NCI-H1092 (cell line): ENCODE measurements around the gene PTGES3L.
"Not testable (repeated sequence)": the region's sequence is repeated elsewhere in the genome, so short reads cannot be mapped to it uniquely, and the experiment has no call there.

ENCODE experiments used
- DNase-seq: peaks from one replicate; lab custom pipeline; 2025; lab: John Stamatoyannopoulos, UW

PTGES3L gene

GRCh38 chr17:43014020-43014648 is 34.3 kb upstream of the PTGES3L start:
- no peak for DNase-seq

DNA sequence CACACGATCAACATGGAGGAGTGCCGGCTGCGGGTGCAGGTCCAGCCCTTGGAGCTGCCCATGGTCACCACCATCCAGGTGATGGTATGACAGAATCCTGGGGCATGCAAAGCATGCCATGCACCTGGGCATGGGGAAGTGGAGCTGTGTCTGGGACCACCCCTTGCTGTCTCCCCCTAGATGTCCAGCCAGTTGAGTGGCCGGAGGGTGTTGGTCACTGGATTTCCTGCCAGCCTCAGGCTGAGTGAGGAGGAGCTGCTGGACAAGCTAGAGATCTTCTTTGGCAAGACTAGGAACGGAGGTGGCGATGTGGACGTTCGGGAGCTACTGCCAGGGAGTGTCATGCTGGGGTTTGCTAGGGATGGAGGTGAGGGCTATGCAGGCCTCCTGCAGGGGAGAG is 33.4 kb upstream of the PTGES3L start:
- no peak for DNase-seq

- DNase-seq, result no peak
Measured at GRCh38 chr17:43011728-43012472, 32.0 kb upstream of the PTGES3L start.

- no peak for DNase-seq
Measured at GRCh38 chr17:43010667-43011308, 30.9 kb upstream of the PTGES3L start.

- DNase-seq, result no peak
Measured at GRCh38 chr17:43006639-43007551, 27.0 kb upstream of the PTGES3L start, which contains the start of gene IFI35. Gene IFI35 (plus strand): TSS chr17:43006784. CDS start chr17:43006948, 164 bp downstream.

- no peak for DNase-seq
Measured at GRCh38 chr17:43003542-43004172, 23.8 kb upstream of the PTGES3L start.

GRCh38 chr17:43000894-43001293 is 21.0 kb upstream of the PTGES3L start:
- DNase-seq, result not testable (repeated sequence)

- DNase-seq, result no peak
Measured at GRCh38 chr17:42999003-42999525, 19.2 kb upstream of the PTGES3L start.

DNA sequence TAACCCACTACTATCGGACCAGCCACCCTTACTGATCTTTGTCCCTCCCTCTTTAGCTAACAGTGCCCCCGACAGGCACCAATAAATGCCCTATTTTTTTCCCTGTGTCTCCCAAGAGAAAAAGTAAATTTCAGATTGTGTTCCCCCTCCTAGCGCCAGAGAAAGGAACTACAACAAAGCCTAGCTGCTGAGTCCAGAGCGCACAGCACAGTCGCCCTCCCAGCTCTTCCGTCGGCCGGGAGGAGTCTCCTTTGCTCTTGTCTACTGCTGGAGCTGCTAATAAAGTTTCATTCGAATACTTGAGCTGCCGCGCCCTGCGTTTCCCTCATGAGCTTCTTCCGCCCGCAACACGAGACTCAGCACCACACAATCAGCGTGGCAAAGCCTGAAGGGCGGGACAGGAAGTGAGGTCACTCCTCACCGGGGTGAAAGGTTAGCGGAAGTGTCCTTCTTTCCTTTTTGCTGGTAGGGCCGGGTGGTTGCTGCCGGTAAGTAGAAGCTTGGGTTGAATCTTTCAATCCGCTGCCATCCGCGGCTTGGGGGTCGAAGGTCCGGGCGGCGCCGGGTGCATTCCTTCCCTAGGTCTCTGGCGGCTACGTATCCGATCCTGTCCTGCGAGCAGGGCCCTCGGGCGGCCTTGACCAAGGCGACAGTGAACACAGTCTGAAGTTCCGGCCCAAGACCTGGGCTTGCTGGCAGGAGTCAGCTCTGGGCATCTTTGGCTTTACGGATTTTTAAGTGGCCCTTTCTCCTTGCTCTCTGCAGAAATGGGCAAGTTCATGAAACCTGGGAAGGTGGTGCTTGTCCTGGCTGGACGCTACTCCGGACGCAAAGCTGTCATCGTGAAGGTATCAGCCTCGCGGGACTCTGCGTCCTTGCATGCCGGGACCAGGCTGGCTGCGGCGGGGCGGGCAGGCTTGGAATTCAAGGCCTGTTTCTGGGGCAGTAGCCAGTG is 18.4 kb upstream of the PTGES3L start, which contains the start of gene RPL27:
Gene RPL27, plus strand, starts transcription at position 436 of the 955 bp plus-strand sequence. Its CDS starts 332 bp downstream, at position 768.
- DNase-seq, result peak; percentile 99

DNA sequence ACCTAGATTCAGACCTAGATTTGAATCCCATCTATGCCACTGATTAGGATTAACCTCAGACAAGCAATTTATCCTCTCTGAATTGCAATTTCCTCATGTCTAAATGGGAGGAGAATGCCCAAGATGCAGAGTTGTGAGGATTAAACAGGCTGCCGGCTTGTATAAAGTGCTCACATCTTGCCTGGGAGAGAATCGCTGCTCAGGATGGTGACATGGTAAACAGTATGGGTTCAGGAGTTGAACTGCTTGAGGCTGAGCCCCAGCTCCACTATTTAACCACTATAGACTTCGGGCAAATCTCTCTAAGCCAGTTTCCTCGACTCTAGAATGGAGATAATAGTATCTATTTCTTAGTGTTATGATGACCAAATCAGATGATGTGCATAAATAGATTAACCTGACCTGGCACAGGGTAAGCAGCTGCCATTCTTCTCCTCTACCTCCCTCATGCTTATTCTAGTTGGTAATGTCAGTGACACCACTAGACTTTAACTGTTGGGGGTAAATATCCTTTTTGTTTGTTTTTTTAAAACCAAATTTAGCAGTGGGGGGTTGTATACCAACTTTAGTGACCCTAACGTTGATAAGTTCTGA is 17.6 kb upstream of the PTGES3L start:
- DNase-seq, result no peak

- DNase-seq, result not testable (repeated sequence)
Measured at GRCh38 chr17:42993913-42994312, 14.0 kb upstream of the PTGES3L start.

DNA sequence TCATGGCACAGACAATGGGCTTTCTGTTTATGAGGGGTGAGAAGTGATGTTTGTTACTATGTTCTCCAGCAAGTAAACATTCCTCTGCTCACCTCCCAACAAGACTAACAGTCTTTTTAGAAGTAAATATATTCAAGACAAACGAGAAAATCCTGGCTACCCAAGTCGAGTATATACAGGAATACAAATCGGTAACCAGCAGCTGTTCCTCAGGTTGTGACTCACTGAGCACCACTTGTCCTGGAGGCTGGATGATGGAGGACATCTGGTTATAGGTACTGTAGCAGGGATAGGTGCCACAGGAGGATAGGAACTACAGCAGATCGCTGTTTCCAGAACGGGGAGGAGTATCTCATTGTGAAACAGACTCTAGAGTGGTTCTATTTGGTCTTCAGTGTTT is 13.0 kb upstream of the PTGES3L start:
- no peak for DNase-seq

DNA sequence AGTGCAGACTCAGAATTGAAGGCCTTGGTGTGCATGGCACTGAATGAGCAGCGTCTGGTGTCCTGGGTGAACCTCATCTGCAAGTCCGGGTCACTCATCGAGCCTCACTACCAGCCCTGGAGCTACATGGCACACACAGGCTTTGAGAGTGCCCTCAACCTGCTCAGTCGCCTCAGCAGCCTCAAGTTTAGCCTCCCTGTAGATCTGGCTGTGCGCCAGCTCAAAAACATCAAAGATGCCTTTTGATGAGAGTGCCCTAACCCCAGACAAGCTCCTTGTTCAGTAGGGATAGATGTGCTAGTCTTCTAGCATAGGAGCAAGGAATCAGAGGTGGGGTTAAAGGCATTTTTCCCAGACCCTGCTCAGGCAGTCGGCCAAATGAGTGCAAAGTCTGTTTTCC is 11.6 kb upstream of the PTGES3L start:
- DNase-seq, result no peak

DNA sequence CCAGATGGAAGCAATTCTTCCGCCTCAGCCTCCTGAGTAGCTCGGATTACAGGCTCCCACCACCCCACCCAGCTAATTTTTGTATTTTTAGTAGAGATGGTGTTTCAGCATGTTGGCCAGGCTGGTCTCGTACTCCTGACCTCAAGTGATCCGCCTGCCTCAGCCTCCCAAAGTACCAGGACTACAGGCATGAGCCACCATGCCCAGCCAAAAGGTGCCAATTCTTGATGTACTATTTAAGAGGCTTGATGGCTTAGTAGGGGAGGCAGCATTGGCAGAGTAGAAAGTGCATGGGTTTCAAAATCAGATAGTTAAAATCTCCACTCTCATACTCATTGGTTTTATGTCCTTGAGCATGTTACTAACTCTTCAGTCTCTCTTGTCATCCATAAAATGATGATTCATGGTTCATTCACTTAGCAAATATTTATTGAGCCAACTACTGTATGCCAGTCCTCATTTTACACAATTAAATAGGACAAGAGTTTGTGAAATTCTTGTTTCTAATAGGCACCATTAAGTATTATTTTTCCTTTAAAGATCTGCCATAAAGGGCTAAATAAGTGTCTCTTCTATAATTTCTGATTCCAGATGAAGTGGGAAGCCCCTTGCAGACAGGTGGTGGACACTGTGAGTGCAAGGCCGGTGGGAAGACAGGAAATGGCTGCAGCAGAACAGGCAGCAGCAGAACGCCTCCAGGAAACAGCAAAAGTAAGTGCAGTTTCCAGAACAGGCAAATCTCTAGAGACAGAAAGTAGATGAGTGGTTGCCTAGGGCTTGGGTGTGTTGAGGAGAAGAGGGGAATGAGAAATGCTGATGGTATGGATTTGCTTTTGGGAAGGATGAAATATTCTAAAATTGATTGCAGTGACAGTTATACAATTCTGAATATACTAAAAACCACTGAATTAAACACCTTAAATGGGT is 10.1 kb upstream of the PTGES3L start:
- no peak for DNase-seq

- DNase-seq, result no peak
Measured at GRCh38 chr17:42989141-42989540, 9.3 kb upstream of the PTGES3L start.

- DNase-seq, result no peak
Measured at GRCh38 chr17:42985225-42985624, 5.3 kb upstream of the PTGES3L start.

DNA sequence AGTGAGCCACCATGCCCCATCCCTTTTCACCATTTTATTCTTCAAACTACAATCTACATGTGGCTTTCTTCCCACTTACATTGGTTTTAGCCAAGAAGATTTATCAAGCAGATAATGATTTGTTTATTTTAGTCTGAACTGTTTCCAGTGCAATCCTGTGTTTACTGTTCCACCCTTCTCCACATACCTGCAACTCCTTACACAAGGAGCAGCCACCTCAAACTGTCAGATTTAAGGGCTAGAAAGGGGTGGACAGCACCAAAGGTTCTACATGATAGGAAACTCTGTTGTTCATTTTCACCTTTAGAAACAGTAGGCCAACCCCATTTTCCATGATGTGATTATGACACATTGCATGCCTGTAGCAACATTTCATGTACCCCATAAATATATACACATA is 2.4 kb upstream of the PTGES3L start:
- DNase-seq, result no peak

DNA sequence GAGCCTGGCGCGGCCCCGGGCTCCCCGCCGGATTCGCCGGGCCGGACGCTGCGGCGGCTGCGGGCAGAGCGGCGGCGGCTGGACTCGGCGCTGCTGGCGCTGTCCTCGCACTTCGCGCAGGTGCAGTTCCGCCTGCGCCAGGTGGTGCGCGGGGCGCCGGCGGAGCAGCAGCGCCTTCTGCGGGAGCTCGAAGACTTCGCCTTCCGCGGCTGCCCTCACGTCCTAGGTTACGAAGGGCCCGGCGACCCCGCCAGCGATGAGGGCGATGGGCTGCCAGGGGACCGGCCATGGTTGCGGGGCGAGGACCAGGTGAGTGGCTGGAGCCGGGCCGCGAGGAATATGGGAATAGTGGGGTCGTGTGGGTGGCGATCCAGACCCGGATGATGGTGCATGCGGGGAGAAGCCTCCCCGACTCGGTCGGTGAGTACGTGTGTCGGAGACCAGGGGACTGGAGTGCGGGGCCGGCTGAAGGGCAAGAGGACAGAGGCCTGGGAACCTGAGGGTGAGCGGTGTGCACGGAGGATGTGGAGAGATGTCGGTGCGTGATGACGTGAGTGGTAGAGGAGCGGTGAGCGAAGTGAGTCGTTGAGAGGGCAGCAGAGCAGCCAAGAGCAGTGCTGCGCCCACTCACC is 1.0 kb upstream of the PTGES3L start:
- DNase-seq, result peak; percentile 35
